Breast epithelium (tissue), 4 donors: ENCODE measurements around the gene RIC8B. TPM values are rescaled to one million over a fixed set of nuclear protein-coding genes. Genes with fewer than 3 reads are reported as not detected.
"Not testable (repeated sequence)": the region's sequence is repeated elsewhere in the genome, so short reads cannot be mapped to it uniquely, and the experiment has no call there.

Experiments
- DNase-seq, 2 donors: peaks; one replicate each; pipeline ENCODE4 v3.0.0-alpha.2; 2019; ENCODE audit warnings: low spot score in 2 of 2
- H3K27ac ChIP-seq, 2 donors: fragments of 200-600 bp; sonication (generic) in 1 of 2; one replicate each; pipeline ENCODE4 v1.5.1; 2016 to 2019; ENCODE audit warnings: mild to moderate bottlenecking in 1 of 2
- H3K27me3 ChIP-seq, 2 donors: fragments of 200-600 bp; sonication (generic) in 1 of 2; one replicate each; pipeline versions ENCODE4 v1.5.1 to v1.6.0; 2017 to 2019; ENCODE audit warnings: control low read depth in 1 of 2, mild to moderate bottlenecking in 1 of 2
- H3K36me3 ChIP-seq: fragments of 200-600 bp; one replicate; pipeline ENCODE4 v1.5.1; 2019
- H3K4me1 ChIP-seq, 2 donors: fragments of 200-600 bp; sonication (generic); one replicate each; pipeline ENCODE4 v1.5.1; 2016 to 2019; ENCODE audit warnings: control low read depth in 1 of 2
- H3K4me3 ChIP-seq, 3 donors: fragments of 200-600 bp; sonication (generic); 1 replicate in 2 of 3; 2 replicates in 1 of 3; pipeline ENCODE4 v1.5.1; 2016 to 2019; ENCODE audit warnings: mild to moderate bottlenecking in 3 of 3, moderate library complexity in 2 of 3
- H3K9me3 ChIP-seq, 2 donors: fragments of 200-600 bp; sonication (generic) in 1 of 2; one replicate each; pipeline ENCODE4 v1.5.1; 2016 to 2019; ENCODE audit warnings: control low read depth in 1 of 2
- CTCF ChIP-seq, 3 donors: fragments of 450-650 bp; IDR thresholded peaks; one replicate each; pipeline ENCODE4 v1.5.1; 2016 to 2017; ENCODE audit warnings: antibody characterized with exemption in 3 of 3, mild to moderate bottlenecking in 3 of 3, moderate library complexity in 3 of 3
- POLR2A ChIP-seq: fragments of 450-650 bp; IDR thresholded peaks from one replicate; pipeline ENCODE4 v1.6.1; 2016; ENCODE audit warnings: antibody characterized with exemption, mild to moderate bottlenecking, moderate library complexity
- POLR2AphosphoS5 ChIP-seq, 3 donors: sonication (generic); formaldehyde crosslinking; IDR thresholded peaks; one replicate each; pipeline ENCODE4 v1.6.1; 2017; ENCODE audit warnings: antibody characterized with exemption in 3 of 3
- intact Hi-C: fragments of 100-400 bp; cut with DNase I; formaldehyde crosslinking; loops from one replicate; pipeline ENCODE4 v1.15.1; 2023; ENCODE audit warnings: low total_unique reads
- total RNA-seq, 3 donors: library from RNA; depleted of rRNA; stranded (reverse); fragments of >200 nt; gene quantifications; one replicate each; pipeline ENCODE4 v1.1.0, GENCODE V29; 2016

RIC8B gene
- total RNA-seq: 10 to 100 TPM; 19.0 to 23.9 (median 19.7) TPM

- Histone ChIP-seq H3K36me3 (no peaks in the 10 kb centered on the region), H3K4me1 (peaks cover 0 to 3% of the 10 kb centered on the region in 2 donors), H3K9me3 (no peaks in the 10 kb centered on the region), H3K4me3 (peak within 1 kb of the TSS; percentile 78 to 94 (median 88)), H3K27me3 (no peaks in the 10 kb centered on the region), H3K27ac (peak within 1 kb of the TSS; percentile 95 to 97)
- peak; percentile 93 to 95 for DNase-seq
- intact Hi-C loops: no loop called here
- TF ChIP-seq CTCF (IDR thresholded peaks at IDR 0.05) (no peak), POLR2A (peak; percentile 23), POLR2AphosphoS5 (IDR thresholded peaks at IDR 0.05) (peak; percentile 65 to 81 (median 75))
Measured at GRCh38 chr12:106774005-106774807, at the start of gene RIC8B. TSS of gene RIC8B (plus strand) at chr12:106774682. CDS start at chr12:106774746, 64 bp downstream.

DNA sequence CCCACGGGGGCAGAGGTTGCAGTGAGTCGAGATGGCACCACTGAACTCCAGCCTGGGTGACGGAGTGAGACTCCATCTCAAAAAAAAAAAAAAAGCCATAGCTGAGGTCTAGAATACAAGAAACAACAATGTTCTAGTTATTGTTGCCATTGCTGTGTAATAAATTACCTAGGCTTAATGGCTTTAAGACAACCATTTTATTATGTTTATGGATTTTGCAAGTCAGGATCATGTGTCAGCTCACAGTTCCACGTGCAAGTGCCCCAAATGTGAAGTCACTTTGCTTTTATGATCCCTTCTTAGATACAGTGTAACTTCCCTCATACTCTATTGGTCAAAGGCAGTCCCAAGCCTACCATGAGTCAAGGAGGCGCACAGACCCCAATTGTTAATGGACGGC, 49.5 kb upstream of the RIC8B start:
- TF ChIP-seq POLR2AphosphoS5 (IDR thresholded peaks at IDR 0.05) (no peak), POLR2A (no peak), CTCF (IDR thresholded peaks at IDR 0.05) (no peak)

GRCh38 chr12:106726603-106727202, 47.8 kb upstream of the RIC8B start:
- H3K36me3 ChIP-seq, intact Hi-C loops, H3K27ac ChIP-seq, H3K4me1 ChIP-seq, H3K27me3 ChIP-seq, DNase-seq, H3K4me3 ChIP-seq, H3K9me3 ChIP-seq: not testable (repeated sequence)

More for the DNA sequence above, 49.5 kb upstream of the RIC8B start:
- no peaks in the 10 kb centered on the region for H3K9me3 ChIP-seq
- DNase-seq: no peak
- intact Hi-C loops: no loop called here
- H3K27ac ChIP-seq: no peak overlapping the region
- H3K36me3 ChIP-seq: no peaks in the 10 kb centered on the region
- no peaks in the 10 kb centered on the region for H3K4me1 ChIP-seq
- no peak overlapping the region for H3K4me3 ChIP-seq
- no peaks in the 10 kb centered on the region for H3K27me3 ChIP-seq

- Histone ChIP-seq H3K4me1 (no peaks in the 10 kb centered on the region), H3K9me3 (no peaks in the 10 kb centered on the region), H3K27ac (no peak overlapping the region), H3K27me3 (no peaks in the 10 kb centered on the region), H3K36me3 (no peaks in the 10 kb centered on the region), H3K4me3 (no peak overlapping the region)
- DNase-seq: no peak
- intact Hi-C loops: no loop called here
- TF ChIP-seq CTCF (IDR thresholded peaks at IDR 0.05): no peak
- no peak for TF ChIP-seq POLR2A
- TF ChIP-seq POLR2AphosphoS5 (IDR thresholded peaks at IDR 0.05): no peak
Measured at GRCh38 chr12:106729611-106730010, 44.9 kb upstream of the RIC8B start.

DNA sequence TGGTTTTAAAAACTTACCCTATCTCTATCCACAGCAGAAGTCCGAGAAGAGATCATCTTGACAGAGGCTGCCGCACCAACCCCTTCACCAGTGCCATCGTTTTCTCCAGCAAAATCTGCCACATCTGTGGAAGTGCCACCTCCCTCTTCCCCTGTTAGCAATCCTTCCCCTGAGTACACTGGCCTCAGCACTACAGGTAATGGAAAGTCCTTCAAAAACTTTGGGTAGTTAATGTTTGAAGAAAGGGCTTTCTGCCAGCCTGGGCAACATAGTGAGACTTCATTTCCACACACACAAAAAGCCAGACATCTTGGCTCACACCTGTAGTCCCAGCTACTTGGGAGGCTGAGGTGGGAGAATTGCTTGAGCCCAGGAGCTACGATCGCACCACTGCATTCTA, 41.6 kb upstream of the RIC8B start:
- no peaks in the 10 kb centered on the region for H3K27me3 ChIP-seq
- no peak overlapping the region for H3K27ac ChIP-seq
- intact Hi-C loops: no loop called here
- TF ChIP-seq POLR2AphosphoS5 (IDR thresholded peaks at IDR 0.05) (no peak), POLR2A (no peak), CTCF (IDR thresholded peaks at IDR 0.05) (no peak)
- H3K36me3 ChIP-seq: no peaks in the 10 kb centered on the region
- no peaks in the 10 kb centered on the region for H3K4me1 ChIP-seq
- DNase-seq: no peak
- H3K4me3 ChIP-seq: no peak overlapping the region
- H3K9me3 ChIP-seq: no peaks in the 10 kb centered on the region
